ENCODE data around the gene TBL3. TPM values are rescaled to one million over a fixed set of nuclear protein-coding genes. Genes with fewer than 3 reads are reported as not detected.

TBL3 gene
- total RNA-seq, 1 donor from 2014 or later, result 30.8 TPM

DNA sequence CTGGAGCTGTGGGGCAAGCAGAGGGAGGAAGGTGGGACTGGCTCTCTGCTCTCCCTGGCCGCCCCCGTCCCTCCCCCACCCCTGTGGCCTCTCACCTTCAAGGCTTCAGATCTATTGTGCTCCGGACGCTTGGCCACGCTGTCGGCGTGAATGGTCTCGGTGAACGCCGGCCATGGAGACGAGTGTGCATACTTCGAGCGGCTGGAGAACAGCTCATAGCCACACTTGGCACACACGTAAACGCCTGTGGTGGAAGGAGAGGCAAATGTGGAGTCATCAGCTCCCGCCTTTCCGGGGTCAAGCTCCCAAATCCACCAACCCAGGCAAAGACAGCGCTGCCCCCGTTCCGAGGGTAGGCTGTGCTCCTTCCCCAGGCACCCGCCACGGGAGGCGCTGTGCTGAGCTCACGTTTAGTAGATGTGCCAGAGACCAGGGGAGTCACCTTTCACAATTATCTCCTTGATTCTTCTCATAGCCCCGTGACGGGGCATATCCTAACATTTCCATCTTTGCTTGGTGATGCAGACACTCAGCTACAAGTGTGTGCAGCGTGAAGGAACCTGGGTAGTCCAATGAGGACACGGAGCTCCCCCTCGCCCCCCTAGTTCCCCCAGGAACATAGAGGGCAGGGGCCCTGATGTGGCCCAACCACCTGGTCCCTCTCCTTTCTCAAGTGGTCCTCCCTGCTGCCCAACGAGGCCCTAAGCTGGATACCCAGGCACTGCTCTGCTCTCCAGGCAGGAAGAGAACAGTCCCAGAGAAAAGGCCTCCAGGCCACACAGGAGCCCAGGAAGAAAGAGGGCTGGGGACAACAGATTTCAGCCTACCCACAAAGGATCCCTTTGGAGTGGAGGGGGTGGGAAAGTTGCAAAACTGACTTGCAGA, 30.4 kb upstream of the TBL3 start:
- peaks cover 2% of the 10 kb centered on the region for H3K4me1 Mint-ChIP-seq (ENCODE audit: low read depth)
- H3K4me3 Mint-ChIP-seq (ENCODE audit: low read depth), result peak overlapping the region; percentile 88
- DNase-seq (ENCODE audit: low spot score, unreplicated experiment), result no peak
- TF ChIP-seq CTCF (IDR thresholded peaks at IDR 0.05; ENCODE audit: unreplicated experiment), result peak; percentile 17
- H3K27me3 Mint-ChIP-seq, result no peaks in the 10 kb centered on the region
- no peaks in the 10 kb centered on the region for H3K9me3 Mint-ChIP-seq (ENCODE audit: low read depth)
- peaks cover 1% of the 10 kb centered on the region for H3K36me3 Mint-ChIP-seq (ENCODE audit: insufficient read depth)
- H3K27ac Mint-ChIP-seq, result peak overlapping the region; percentile 67

DNA sequence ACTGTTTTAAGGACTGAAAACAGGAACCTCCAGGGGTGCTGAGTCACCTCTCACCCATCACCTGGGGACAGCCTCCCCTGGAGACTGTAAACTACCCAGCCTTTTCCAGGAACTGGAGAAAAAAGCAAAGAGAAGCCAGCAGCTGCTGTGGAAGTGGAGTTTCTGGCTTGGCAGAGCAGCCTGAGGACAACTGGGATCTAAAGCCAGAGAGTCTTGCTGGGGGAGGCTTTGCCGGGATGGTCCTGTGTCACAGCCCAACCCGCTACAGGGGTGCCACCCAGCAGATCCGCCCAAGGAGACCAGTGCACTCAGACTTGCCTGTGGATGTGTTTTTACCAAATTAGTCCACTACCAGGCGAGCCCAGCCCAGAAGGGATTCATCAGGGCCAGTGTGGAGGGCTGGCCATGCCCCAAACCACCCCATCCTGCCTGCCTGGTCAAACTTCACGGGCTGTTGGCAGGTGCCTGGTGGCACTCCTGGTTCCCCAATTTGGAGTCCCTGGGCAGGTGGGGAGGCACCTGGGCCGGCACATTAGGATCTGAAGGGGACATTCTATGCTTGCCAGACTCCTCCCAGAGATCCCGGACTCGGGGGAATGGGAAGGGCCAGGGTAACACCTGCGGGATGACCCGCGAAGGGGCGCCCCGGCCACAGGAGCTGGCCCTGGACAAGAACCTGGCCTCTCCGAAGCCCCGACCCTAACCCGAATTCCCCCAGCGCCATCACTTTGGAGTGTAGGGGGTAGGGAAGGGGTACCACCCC, 29.6 kb upstream of the TBL3 start:
- Mint-ChIP-seq H3K36me3 (ENCODE audit: insufficient read depth) (no peaks in the 10 kb centered on the region), H3K4me3 (ENCODE audit: low read depth) (peak overlapping the region; percentile 88), H3K27me3 (no peaks in the 10 kb centered on the region), H3K27ac (no peak overlapping the region), H3K4me1 (ENCODE audit: low read depth) (peaks cover 2% of the 10 kb centered on the region), H3K9me3 (ENCODE audit: low read depth) (no peaks in the 10 kb centered on the region)
- no peak for TF ChIP-seq CTCF (IDR thresholded peaks at IDR 0.05; ENCODE audit: unreplicated experiment)
- no peak for DNase-seq (ENCODE audit: low spot score, unreplicated experiment)

DNA sequence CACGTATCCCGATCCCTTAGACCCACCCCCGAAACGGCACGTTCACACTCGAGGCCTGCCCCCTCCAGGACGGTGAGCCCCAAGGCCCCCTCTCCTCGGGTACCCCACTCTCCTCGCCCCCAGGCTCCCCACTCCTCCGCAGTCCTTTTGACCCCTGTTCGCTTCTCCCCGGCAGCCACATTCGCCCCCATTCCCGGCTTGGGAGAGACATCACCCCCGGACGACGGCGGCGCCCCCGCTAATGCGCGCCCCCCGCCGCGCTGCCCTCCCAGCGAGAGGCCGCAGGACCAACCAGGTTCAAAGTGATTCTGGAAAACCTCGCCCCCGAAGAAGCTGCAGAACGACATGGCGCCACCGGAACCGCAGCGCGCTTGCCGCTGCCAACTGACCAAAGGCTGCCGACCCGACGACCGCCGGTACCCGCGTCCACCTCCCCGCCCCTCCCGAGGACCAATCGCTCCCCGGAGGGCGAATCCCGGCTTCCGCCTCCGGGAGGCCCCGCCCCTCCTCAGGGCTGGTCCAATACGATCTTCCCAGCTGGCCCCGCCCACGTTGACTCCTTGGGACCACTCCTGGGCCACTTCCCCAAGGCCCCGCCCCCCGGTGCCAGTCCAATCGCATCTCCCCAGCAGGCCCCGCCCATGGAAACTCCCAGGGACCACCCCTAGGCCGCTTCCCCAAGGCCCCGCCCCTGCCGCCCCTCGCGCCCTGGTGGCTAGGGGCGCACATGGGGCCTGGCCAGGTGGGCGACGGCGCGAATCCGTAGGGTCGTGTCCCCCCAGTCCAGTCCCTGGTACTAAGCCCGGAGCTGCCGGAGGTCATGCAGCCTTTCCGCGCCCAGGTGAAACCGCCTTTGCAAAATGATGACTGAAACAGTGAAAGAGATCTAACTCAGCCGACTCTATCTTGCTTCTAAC, 28.8 kb upstream of the TBL3 start, which contains the start of gene MSRB1:
MSRB1 (minus strand) TSS at position 390 of the 917 bp plus-strand sequence; CDS start at position 347, 43 bp downstream.
- H3K27ac Mint-ChIP-seq, result peak within 1 kb of the TSS; percentile 77
- H3K9me3 Mint-ChIP-seq (ENCODE audit: low read depth), result no peaks in the 10 kb centered on the region
- peaks cover 2% of the 10 kb centered on the region for H3K4me1 Mint-ChIP-seq (ENCODE audit: low read depth)

DNA sequence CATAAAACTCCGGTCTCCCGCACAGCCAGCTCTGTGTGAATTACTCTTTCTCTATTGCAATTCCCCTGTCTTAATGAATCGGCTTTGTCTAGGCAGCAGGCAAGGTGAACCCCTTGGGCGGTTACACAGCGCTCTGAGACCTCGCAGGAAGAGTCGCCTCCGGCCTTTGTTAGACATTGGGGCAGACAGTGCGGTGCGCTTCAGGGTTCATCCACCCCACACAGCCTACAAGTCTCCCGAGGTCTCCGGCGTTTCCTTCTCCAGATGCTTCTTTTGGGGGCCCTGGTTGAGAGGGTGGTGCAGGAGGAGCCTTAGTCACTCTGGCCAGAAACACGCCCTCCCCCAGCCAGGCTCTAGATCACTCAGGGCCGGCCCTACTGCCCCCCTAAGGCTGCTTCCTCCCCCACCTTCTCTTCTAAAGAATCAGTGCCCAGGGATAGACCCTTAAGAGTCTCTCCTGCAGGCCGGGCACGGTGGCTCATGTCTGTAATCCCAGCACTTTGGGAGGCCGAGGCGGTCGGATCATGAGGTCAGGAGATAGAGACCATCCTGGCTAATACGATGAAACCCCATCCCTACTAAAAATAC, 27.1 kb upstream of the TBL3 start:
- H3K9me3 Mint-ChIP-seq (ENCODE audit: low read depth), result no peaks in the 10 kb centered on the region
- no peak overlapping the region for H3K4me3 Mint-ChIP-seq (ENCODE audit: low read depth)
- DNase-seq (ENCODE audit: low spot score, unreplicated experiment), result no peak

More for the DNA sequence above, 28.8 kb upstream of the TBL3 start, which contains the start of gene MSRB1:
- peak; percentile 100 for DNase-seq (ENCODE audit: low spot score, unreplicated experiment)
- H3K4me3 Mint-ChIP-seq (ENCODE audit: low read depth), result peak within 1 kb of the TSS; percentile 88
- H3K36me3 Mint-ChIP-seq (ENCODE audit: insufficient read depth), result no peaks in the 10 kb centered on the region
- no peaks in the 10 kb centered on the region for H3K27me3 Mint-ChIP-seq
- TF ChIP-seq CTCF (IDR thresholded peaks at IDR 0.05; ENCODE audit: unreplicated experiment), result peak; percentile 14

More for the DNA sequence above, 27.1 kb upstream of the TBL3 start:
- TF ChIP-seq CTCF (IDR thresholded peaks at IDR 0.05; ENCODE audit: unreplicated experiment), result no peak
- Mint-ChIP-seq H3K4me1 (ENCODE audit: low read depth) (peaks cover 2% of the 10 kb centered on the region), H3K27me3 (no peaks in the 10 kb centered on the region), H3K36me3 (ENCODE audit: insufficient read depth) (no peaks in the 10 kb centered on the region), H3K27ac (no peak overlapping the region)

Measured in progenitor cell of endocrine pancreas (in vitro differentiated cells).